ENCODE data around the gene FGD4.

GRCh38 chr12:32444895-32445294 is 45.5 kb downstream of the FGD4 start:
- TF ChIP-seq CTCF (IDR thresholded peaks at IDR 0.05) = no peak
- no peak for TF ChIP-seq POLR2A (IDR thresholded peaks at IDR 0.05)

Measured in testis (tissue), 2 donors.